SW 1271 (cell line): ENCODE results near the gene ADK.
"Not testable (repeated sequence)": the region's sequence is repeated elsewhere in the genome, so short reads cannot be mapped to it uniquely, and the experiment has no call there.

Experiments
- DNase-seq, 2 experiments: peaks; one replicate each; lab custom pipeline; 2025; lab: John Stamatoyannopoulos, UW

The ADK gene

DNA sequence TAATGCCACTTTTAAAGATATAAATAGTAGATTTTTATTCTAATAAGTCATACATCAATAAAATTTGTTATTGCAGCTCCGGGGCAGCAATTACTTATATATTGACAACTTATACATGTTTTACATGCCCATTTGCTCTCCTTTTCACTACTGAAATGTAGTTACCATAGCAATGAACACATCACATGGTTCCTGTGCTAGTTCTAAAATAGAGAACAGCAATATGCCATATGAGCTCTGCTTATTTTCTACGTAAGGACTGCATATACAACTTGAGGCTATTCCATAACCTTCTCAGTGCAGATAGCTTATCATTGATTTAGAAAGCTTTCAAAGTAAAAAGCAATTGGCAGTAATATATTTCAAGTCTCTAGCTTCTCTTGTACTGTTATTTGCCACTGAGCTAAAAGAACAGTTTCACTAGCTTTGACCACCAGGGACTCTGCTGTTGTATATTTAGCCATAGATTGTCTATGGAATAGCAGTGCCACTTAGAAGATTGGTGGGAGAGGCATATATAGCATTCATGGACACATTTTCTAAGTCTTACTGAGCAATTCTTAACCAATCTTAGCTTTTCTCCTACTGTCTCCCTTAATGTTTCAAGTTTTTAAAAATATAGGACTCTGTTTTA is 405.2 kb downstream of the ADK start:
- no peak for DNase-seq

DNA sequence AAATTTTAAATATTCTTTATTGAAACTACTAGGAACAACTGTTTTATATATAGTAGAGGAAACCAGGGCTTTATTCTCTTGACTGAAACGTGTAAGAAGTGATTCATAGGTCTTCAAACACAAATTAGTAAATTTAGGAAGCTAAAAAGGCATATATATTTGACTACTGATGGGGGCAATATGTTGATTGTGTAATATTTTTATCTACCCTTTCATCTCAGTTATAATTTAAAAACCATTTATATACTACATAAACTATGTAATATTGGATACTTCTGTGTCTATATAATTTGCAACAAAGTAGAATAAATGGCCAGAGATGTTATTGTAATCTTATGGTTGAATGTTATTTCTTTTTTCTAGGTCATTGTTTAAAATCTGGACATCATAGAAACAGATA is 406.1 kb downstream of the ADK start:
- DNase-seq = no peak

DNA sequence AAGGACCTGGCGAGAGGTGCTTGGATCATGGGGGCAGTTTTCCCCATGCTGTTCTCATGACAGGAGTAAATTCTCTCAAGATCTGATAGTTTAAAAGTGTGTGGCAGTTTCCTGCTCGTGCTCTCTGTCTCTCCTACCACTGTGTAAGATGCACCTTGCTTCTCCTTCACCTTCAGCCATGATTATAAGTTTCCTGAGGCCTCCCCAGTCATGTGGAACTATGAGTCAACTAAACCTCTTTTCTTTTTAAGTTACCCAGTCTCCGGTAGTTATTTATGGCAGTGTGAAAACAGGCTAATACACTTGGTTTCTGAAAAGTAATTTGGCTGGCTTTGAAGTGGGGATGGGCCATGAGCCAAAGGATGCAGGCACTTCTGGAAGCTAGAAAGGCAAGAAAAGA is 407.4 kb downstream of the ADK start:
- DNase-seq = no peak

DNA sequence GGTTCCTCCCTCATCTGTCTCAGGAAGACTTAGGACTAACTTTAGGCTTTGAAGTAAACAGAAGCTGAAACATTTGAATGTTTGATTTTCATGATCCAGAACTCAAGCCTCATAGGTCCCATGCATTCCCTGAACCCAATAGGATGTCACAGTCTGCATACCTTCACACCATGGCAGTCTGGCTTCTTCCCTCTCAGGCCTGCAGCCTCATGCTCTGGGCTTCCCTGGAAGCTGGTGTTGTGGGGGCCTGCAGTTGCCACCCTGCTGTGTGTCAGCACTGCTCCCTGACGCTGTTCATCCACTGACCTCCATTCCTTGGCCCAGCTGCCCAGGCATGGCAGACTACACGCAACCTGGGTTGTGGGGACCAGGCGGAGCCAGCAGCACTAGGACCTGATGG is 407.9 kb downstream of the ADK start:
- DNase-seq = no peak

DNA sequence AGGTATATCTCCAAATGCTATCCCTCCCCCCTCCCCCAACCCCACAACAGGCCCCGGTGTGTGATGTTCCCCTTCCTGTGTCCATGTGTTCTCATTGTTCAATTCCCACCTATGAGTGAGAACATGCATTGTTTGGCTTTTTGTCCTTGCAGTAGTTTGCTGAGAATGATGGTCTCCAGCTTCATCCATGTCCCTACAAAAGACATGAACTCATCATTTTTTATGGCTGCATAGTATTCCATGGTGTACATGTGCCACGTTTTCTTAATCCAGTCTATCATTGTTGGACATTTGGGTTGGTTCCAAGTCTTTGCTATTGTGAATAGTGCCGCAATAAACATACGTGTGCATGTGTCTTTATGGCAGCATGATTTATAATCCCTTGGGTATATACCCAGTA is 417.9 kb downstream of the ADK start:
- not testable (repeated sequence) for DNase-seq

DNA sequence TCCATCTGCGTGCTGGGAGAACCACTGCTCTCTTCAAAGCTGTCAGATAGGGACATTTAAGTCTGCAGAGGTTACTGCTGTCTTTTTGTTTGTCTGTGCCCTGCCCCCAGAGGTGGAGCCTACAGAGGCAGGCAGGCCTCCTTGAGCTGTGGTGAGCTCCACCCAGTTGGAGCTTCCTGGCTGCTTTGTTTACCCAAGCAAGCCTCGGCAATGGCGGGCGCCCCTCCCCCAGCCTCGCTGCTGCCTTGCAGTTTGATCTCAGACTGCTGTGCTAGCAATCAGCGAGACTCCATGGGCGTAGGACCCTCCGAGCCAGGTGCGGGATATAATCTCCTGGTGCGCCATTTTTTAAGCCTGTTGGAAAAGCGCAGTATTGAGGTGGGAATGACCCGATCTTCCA is 422.5 kb downstream of the ADK start:
- DNase-seq = not testable (repeated sequence)

DNA sequence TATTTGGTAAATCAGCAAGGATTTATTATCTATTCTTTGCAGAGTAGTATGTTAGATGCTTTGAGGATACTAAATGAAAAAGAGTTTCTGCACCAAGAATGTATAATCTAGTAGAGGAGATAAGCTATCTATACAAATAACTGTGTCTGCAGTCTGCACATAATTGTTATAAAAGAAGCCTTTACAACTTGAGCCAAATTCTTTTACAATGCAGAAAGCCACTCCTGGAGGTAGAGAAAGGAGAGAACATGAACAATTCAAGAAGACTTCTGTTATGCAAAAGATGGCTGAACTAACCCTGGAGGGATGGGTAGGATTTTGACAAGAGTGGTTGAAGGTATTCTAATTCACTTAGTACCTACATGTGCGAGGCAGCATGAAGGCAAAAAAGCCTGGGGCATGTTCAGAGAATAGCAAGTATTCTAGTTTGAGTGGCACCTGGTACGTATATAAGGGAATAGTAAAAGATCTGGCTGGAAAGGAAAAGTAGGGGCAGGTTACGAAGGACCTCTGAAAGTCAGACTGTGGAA is 424.2 kb downstream of the ADK start:
- no peak for DNase-seq

DNA sequence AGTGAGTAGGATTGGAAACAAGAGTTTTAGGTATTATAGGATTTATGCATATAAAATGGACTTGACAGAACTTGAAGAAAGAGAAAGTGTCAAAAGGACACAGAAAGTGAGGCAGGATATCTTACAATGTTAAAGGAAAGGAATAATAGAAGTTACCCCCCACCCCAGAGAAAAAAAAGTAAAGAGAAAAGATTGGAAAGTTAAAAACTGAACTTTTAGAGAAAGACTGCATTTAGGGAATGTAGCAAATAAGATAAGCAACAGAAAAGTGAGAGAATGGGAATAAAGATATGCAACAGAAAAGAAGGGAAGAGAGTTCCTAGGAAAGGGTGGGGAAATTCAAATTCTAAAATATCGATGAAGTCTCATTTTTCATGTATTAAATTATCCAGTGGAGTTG is 424.9 kb downstream of the ADK start:
- DNase-seq = no peak

DNA sequence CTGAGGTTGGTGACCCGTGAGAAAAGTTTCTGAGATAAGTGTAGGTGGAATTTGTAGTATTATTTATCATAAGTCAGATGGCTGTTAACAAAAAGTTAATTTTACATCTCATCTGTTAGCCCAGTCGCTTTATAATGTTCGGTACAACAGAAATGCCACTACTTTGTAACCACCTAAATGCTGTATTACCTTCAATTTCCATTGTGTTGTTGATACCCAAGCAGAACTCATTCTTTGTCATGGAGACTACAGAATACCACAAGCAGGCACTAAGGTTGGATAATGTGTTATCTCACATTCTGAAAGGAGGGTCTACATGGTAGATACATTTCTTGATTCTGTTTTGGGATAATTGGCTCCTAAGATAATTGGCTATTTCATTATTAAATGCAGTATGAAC is 425.6 kb downstream of the ADK start:
- no peak for DNase-seq

DNA sequence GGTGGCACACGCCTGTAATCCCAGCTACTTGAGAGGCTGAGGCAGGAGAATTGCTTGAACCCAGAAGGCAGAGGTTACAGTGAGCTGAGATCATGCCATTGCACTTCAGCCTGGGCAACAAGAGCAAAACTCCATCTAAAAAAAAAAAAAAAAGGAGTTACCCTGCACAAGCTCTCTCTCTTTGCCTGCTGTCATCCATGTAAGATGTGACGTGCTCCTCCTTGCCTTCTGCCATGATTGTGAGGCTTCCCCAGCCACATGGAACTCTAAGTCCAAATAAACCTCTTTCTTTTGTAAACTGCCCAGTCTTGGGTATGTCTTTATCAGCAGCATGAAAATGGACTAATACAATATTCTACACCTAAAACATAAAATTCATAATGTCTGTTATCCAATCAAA is 429.4 kb downstream of the ADK start:
- not testable (repeated sequence) for DNase-seq

DNA sequence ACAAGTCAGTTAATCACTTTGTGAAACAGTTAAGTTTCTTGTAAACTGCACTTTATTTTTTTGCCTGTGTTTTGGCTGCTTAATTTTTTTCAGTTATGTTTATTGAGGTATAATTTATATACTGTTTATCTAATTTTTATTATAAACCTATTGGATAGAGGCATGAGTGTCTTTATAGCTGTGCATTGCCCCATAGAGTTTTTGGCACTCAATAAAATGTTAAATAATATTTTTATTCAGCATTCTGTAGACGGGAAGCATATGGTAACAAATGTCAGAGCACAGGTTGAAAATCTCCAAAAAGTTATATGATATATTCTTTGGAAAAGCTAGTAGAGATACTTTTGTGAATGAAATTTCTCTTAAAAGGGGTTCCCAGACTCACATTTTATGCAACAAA is 431.5 kb downstream of the ADK start:
- DNase-seq = no peak

DNA sequence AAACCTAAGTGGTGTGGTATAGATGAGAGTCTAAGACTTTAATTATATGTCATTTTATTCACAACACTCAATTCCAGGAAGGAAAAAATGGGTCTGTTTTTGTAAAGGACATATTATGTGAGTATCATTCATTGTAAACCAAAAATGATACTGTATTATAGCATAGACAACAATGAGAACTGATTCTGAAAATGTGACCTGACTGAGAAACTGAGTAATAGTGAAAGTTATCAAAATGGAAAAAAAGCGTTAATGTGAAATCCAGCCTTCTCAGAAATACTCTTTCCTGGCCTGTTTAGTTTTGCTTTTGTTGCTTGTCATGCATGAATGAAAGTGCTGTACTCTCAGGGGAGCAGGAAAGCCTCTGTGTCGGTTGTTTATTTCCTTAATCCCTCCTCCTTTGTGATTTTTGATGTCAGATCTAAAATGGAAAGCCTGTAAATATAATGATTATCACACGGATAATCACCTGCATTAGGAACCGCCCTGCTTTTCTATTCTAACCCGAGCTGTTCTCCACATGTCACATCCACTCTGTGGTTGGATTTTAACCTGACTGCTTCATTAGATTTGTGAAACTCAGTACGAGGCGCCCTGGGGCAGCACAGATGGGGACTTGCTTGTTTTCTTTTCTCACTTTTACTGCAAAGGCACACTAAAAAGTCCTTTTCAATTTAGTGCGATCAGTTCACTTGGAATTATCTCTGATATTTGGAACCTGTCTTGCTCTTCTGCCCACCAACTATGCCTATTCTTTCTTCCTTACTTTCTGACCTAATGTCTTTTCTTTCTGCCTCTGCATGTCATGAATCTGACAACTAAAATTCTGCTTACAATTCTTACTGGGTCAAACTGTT is 434.4 kb downstream of the ADK start:
- DNase-seq = no peak

DNA sequence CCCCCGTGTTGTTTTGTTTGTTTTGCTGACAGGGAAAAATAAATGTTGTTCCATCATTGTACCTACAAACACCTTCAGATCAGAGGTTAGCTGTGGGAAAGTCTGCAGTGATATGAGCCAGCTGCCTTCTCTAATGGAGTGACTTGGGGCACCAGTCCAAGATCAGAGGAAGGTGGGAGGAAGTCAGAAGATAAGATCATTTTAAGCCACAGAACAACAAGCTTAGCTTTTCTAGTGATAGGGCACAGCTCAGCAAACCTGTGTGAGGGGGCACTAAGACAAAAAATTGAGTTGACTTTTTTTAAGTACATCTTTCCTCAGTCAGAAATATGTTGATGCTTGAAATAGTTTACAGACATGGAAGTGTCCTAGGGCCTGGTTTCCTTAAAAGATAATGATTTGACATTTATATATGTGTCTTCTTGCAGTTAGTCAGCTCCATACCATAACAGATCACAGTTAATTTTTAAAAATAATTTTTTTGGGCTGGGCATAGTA is 435.1 kb downstream of the ADK start:
- no peak for DNase-seq

DNA sequence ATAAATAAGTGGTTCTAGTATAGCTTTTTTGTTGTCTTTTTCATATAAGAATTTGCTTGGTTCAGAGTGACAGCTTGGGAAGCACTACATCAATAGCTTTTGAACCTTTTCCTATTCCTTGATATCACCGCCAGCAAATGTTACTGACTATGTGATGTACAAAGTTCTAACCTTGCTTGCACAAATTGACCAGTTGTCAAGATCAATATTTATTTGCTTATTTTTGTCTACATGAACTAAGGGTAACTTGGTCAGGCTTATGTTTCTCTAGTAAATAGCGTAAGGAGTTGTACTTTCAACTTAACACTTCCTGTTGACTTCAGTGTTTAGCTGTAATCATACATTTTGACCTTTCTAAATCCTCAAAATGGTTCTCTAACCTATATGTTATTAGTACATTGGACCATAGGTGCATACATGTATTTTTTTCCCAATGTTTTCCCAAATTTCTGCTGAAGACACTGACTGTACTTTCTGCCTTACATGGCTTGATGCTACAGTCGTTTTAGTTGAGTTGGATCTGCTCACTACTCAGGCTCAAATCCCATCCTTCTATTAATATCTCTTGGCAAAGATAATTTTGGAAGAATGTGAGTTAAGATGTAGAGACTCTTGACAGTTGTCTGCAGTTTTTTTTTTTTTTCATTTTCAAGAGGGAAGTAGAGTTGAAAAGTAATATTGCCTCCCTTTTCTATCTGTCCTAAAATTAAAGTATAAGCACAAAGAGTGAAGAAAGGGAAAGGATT is 436.3 kb downstream of the ADK start:
- DNase-seq = no peak

DNA sequence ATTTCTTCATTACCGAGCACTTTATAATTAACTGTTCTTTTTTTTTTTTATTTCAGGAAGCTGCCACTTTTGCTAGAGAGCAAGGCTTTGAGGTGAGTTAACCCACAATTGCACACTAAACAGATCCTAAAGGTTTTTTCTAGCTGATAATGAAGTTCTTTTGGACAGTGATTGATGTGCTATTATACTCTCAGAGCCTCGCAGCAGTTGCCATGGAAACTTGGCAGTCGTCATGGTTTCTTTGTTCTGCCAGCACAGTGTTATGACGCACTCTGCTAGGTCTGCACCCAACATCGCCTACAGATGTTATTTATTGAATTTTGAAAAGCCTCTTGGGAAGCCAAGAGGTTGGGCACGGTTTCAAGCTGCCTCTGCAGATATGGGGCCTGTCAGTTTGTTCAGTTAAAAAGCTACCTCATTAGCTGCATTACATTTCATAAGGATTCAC is 438.2 kb downstream of the ADK start:
- DNase-seq = no peak

DNA sequence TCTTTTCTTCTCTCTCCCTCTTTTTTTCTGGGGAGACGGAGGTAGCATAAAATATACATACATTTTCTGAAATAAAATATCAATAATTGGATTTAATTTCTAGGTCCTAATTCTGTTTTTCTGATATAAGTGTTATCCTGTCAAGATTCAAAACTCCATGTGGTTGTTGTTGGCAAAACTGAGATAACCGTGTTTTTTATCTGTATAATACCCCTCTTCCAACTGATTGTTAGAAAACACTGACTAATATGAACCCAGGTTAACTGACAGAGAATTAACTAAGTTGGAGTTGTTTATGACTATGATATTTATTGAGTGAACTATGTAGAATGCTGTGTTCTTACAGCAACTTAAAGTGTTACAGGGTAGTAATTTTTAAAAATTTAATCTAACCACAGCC is 438.8 kb downstream of the ADK start:
- no peak for DNase-seq

DNA sequence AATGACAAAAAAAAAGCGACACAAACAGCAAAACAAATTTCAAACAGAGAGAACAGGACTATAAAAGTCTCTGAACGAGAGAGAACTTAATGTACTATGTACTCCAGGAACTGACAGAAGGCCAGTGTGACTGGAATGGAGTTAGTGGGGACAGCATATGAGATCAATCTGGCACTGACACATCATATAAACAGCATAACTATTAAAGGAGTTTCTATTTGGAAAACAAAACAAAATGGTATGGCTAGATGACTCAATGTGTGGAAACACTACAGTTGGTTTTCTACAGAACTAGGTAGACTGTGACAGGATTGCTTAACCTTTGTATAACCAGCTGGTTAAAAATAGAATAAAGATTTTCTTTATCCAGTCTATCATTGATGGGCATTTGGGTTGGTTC is 442.4 kb downstream of the ADK start:
- DNase-seq = no peak

DNA sequence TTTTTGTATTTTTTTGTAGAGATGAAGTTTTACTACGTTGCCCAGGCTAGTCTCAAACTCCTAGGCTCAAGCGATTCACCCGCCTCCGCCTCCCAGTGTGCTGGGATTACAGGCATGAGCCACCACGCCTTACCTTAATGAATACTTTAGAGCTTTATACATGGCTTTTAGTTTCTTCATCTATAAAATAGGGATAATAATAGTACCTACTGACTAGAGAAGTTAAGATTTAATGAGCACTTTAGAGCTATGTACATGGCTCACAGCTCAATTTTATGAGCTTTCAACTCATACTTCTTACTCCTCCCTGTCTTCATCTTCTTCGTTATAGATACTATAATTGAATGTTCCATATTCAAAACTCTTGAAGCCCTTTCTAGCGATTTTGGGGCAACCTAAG is 445.7 kb downstream of the ADK start:
- DNase-seq = no peak

DNA sequence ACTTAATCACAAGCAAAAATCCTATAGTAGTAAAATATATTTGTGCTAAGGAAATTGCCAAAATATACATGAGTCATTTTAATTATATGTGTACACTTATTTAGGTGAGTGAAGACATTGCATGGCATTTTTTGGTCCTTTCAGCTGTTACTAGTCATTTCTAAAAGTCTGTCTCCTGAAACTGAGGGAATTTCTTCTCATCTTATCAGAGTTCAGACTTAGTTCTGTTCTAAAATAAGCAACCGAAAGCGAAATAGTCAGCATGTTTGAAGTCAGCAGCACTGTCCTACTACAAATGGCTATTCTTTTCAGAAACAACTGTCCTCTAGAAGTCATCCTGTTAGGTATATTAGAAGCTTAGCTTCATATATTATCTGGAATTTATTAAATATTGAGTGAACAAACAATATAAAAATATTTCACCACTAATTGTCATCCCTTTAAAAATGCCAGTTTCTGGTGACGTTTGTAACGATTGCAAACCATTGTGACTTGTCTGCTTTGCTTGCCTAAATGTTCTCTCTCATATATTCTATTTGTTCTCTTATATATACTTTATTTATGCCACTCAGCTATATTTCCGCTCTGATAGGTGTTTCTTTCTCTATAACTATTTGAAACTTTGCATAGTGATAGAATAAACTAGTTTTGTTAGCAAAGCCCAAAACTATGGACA is 448.0 kb downstream of the ADK start:
- no peak for DNase-seq

DNA sequence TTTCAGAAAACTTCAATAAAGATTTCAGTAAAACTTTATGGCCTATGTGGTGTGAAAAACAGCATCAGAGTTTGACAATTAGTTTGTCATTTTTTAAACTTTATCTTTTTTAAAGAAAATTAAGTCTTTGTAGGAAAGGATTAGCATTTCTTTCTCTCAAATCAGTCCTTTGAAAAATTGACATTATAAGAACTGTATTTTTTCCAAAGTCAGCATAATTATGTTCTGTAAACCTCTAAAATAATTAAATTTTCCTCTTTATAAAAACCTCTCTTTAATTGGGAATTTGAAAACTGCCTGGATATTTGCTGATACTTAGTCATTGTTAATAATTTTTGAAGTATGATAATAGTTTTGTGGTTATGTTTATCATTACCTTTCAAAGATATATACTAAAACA is 448.7 kb downstream of the ADK start:
- no peak for DNase-seq

DNA sequence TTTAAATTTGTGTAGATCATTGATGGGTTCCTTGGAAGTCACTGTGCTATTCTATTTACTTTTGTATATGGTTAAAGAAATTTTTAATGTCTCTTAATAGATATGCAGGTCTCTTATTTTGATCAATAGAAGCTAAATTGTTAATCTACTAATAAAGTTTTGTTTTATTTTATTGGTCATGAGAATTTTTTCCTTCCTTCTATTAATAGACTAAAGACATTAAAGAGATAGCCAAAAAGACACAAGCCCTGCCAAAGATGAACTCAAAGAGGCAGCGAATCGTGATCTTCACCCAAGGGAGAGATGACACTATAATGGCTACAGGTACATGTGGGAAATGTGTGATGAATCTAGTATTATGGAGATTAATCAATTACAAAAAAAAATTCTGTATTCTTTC is 449.1 kb downstream of the ADK start:
- DNase-seq = no peak

DNA sequence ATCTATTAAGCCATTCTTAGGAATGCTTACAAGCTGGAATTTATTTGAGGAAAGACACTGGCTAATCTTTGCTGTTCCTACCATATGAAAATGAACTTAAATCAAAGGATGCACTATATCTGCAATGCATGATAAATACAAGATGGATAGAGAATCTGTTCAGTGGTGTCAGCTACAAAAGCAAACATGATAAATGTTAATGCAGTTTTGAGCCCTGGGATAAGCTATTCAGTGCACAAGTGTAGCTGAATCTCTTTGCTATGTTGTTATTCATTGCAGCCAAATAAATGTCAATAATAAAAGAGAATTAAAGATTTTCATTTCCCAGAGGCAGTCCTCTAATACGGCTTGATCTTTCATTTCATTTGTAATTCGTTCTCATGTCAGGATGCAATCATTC is 451.6 kb downstream of the ADK start:
- DNase-seq = no peak
